HG03460 (cell line): ENCODE results near the gene ACTR3C.

Experiments used
- ATAC-seq: cut with Tn5 transposase; IDR thresholded peaks from one replicate; pipeline ENCODE4 v1.9.1; 2021; ENCODE audit not compliant: unreplicated experiment

Gene ACTR3C

GRCh38 chr7:150359622-150360362, 36.4 kb upstream of the ACTR3C start:
- no peak for ATAC-seq

- ATAC-seq = no peak
Observed at GRCh38 chr7:150358988-150359621, 35.8 kb upstream of the ACTR3C start.

GRCh38 chr7:150358433-150358832, 35.1 kb upstream of the ACTR3C start:
- ATAC-seq = no peak

- peak; percentile 29 for ATAC-seq
Observed at GRCh38 chr7:150357771-150358427, 34.6 kb upstream of the ACTR3C start.

GRCh38 chr7:150357270-150357669, 33.9 kb upstream of the ACTR3C start:
- ATAC-seq = peak; percentile 65

- no peak for ATAC-seq
Observed at GRCh38 chr7:150356265-150356897, 33.0 kb upstream of the ACTR3C start.

GRCh38 chr7:150355666-150356059, 32.3 kb upstream of the ACTR3C start:
- ATAC-seq = no peak

GRCh38 chr7:150351587-150352194, 28.3 kb upstream of the ACTR3C start:
- no peak for ATAC-seq

- no peak for ATAC-seq
Observed at GRCh38 chr7:150346922-150347321, 23.6 kb upstream of the ACTR3C start.

- ATAC-seq = no peak
Observed at GRCh38 chr7:150345012-150345411, 21.7 kb upstream of the ACTR3C start.

- no peak for ATAC-seq
Observed at GRCh38 chr7:150344299-150344698, 21.0 kb upstream of the ACTR3C start.

GRCh38 chr7:150343225-150343624, 19.9 kb upstream of the ACTR3C start:
- no peak for ATAC-seq

- no peak for ATAC-seq
Observed at GRCh38 chr7:150342121-150342408, 18.7 kb upstream of the ACTR3C start.

- no peak for ATAC-seq
Observed at GRCh38 chr7:150341263-150342120, 18.1 kb upstream of the ACTR3C start, which contains the start of gene RARRES2. Gene RARRES2 (minus strand): TSS chr7:150341629. CDS start chr7:150340609, 1,020 bp downstream.

- no peak for ATAC-seq
Observed at GRCh38 chr7:150340875-150341262, 17.5 kb upstream of the ACTR3C start.

- no peak for ATAC-seq
Observed at GRCh38 chr7:150340024-150340749, 16.8 kb upstream of the ACTR3C start.

GRCh38 chr7:150339409-150339809, 16.1 kb upstream of the ACTR3C start:
- no peak for ATAC-seq

GRCh38 chr7:150338166-150338829, 15.0 kb upstream of the ACTR3C start:
- ATAC-seq = no peak

- ATAC-seq = no peak
Observed at GRCh38 chr7:150337659-150338081, 14.3 kb upstream of the ACTR3C start.
